ENCODE data around the gene LGMN.

DNA sequence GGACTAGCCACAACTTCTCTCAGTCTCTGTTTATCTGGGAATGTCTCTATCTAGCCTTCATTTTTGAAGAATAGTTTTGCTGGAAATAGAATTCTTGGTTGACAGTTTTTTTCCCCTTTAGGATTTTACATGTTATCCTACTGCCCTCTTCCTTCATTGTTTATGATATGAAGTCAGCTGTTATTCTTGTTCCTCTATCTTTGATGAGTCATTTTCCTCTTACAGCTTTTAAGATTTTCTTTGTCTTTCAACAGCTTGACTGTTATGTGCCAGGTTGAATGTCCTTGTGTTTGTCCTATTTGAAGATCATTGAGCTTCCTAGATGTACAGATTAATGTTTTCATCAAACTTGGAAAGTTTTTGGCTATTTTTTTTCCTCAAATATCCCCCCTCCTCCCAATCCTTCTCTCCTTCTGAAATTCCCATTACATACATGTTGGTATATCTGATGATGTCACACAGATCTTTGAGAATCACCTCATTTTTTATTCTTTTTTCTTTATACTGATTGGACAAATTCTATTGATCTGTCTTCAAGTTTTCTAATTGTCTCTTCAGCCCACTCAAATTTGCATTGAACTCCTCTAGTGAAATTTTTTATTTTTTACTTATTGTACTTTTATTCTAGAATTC, 41.1 kb upstream of the LGMN start:
- TF ChIP-seq CTCF (IDR thresholded peaks at IDR 0.05) (no peak), POLR2A (IDR thresholded peaks at IDR 0.05) (no peak), POLR2AphosphoS5 (IDR thresholded peaks at IDR 0.05) (no peak)
